ENCODE measurements around the gene NAT10. TPM values are rescaled to one million over a fixed set of nuclear protein-coding genes. Genes with fewer than 3 reads are reported as not detected.

The NAT10 gene
- total RNA-seq, 1 experiment from 2014 or later, result 103 TPM

- H3K27me3 ChIP-seq (ENCODE audit: insufficient read depth, low read length), result no peaks in the 10 kb centered on the region
- no peaks in the 10 kb centered on the region for H3K79me2 ChIP-seq (ENCODE audit: insufficient read depth, low read length)
- H2AK5ac ChIP-seq (ENCODE audit: insufficient read length, low read length), result no peak overlapping the region
- no peak overlapping the region for H3K9ac ChIP-seq (ENCODE audit: extremely low read depth, insufficient read length, low read length)
- no peaks in the 10 kb centered on the region for H4K20me1 ChIP-seq (ENCODE audit: control insufficient read depth, insufficient read depth, insufficient read length)
- H3K23ac ChIP-seq (ENCODE audit: insufficient read length, low read depth, low read length), result no peak overlapping the region
- no peak overlapping the region for H2BK15ac ChIP-seq (ENCODE audit: low read depth, low read length)
- no peak overlapping the region for H2BK12ac ChIP-seq (ENCODE audit: insufficient read length, low read depth, low read length)
- no peaks in the 10 kb centered on the region for H3K79me1 ChIP-seq (ENCODE audit: insufficient read depth, low read depth, low read length, poor library complexity, severe bottlenecking)
- no peak overlapping the region for H3K4me2 ChIP-seq (ENCODE audit: insufficient read depth, insufficient read length, low read length)
- no peak overlapping the region for H4K5ac ChIP-seq (ENCODE audit: insufficient read length, low read depth, low read length)
- DNase-seq, result no peak
- no peaks in the 10 kb centered on the region for H3K4me1 ChIP-seq (ENCODE audit: insufficient read depth, low read length)
- H3K36me3 Mint-ChIP-seq (ENCODE audit: insufficient read depth in 1 of 3, low read depth in 3 of 3), result 0 out of 7 replicates have a peak, but pooled peaks cover 0 to 5% (median 0%) of the 10 kb centered on the region in 3 experiments
- H4K91ac ChIP-seq (ENCODE audit: insufficient read length, low read depth, low read length), result no peak overlapping the region
- no peak overlapping the region for H2BK20ac ChIP-seq (ENCODE audit: low read depth, low read length, poor library complexity, severe bottlenecking)
- H3K27me3 Mint-ChIP-seq (ENCODE audit: low read depth), result no peaks in the 10 kb centered on the region
- no peaks in the 10 kb centered on the region for H3K9me3 ChIP-seq (ENCODE audit: control insufficient read depth, low read depth, low read length)
- no peak overlapping the region for H3K56ac ChIP-seq (ENCODE audit: insufficient read length, low read depth, low read length)
- H3K4me3 Mint-ChIP-seq, result no peak overlapping the region
- WGBS (ENCODE audit: extremely low coverage, insufficient read length, low lambda C conversion rate), result no CpG with 5 or more reads among the region's 18 CpGs
- H3K27ac Mint-ChIP-seq, result no peak overlapping the region
- H2BK5ac ChIP-seq (ENCODE audit: insufficient read length, low read length), result no peak overlapping the region
- H2AFZ ChIP-seq (ENCODE audit: low read length), result no peak overlapping the region
- H3T11ph ChIP-seq (ENCODE audit: low read length), result no peak overlapping the region
- no peak overlapping the region for H4K8ac ChIP-seq (replicated peaks; ENCODE audit: insufficient read length, low read depth, low read length)
- H3K23me2 ChIP-seq (ENCODE audit: insufficient read length, low read depth, low read length, poor library complexity, severe bottlenecking), result no peaks in the 10 kb centered on the region
- H3K14ac ChIP-seq (ENCODE audit: insufficient read depth, low read length), result no peak overlapping the region
- no peak overlapping the region for H3K4ac ChIP-seq (ENCODE audit: low read depth, low read length)
- H3K4me1 Mint-ChIP-seq, result no peaks in the 10 kb centered on the region
- TF ChIP-seq, protein P1, sequence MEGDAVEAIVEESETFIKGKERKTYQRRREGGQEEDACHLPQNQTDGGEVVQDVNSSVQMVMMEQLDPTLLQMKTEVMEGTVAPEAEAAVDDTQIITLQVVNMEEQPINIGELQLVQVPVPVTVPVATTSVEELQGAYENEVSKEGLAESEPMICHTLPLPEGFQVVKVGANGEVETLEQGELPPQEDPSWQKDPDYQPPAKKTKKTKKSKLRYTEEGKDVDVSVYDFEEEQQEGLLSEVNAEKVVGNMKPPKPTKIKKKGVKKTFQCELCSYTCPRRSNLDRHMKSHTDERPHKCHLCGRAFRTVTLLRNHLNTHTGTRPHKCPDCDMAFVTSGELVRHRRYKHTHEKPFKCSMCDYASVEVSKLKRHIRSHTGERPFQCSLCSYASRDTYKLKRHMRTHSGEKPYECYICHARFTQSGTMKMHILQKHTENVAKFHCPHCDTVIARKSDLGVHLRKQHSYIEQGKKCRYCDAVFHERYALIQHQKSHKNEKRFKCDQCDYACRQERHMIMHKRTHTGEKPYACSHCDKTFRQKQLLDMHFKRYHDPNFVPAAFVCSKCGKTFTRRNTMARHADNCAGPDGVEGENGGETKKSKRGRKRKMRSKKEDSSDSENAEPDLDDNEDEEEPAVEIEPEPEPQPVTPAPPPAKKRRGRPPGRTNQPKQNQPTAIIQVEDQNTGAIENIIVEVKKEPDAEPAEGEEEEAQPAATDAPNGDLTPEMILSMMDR (conservative IDR thresholded peaks at IDR 0.05), result no peak
- no peak overlapping the region for H3K27ac ChIP-seq (ENCODE audit: insufficient read length, low read depth, low read length)
- no peak overlapping the region for H2BK120ac ChIP-seq (ENCODE audit: low read depth, low read length, poor library complexity, severe bottlenecking)
- no peaks in the 10 kb centered on the region for H3K9me3 Mint-ChIP-seq
- no peak overlapping the region for H3K18ac ChIP-seq (ENCODE audit: insufficient read length, low read depth, low read length)
Observed at GRCh38 chr11:34160791-34161190, 55.4 kb downstream of the NAT10 start.

All from H9 (cell line).